Measurements from ENCODE around the gene QRICH1.

The QRICH1 gene

DNA sequence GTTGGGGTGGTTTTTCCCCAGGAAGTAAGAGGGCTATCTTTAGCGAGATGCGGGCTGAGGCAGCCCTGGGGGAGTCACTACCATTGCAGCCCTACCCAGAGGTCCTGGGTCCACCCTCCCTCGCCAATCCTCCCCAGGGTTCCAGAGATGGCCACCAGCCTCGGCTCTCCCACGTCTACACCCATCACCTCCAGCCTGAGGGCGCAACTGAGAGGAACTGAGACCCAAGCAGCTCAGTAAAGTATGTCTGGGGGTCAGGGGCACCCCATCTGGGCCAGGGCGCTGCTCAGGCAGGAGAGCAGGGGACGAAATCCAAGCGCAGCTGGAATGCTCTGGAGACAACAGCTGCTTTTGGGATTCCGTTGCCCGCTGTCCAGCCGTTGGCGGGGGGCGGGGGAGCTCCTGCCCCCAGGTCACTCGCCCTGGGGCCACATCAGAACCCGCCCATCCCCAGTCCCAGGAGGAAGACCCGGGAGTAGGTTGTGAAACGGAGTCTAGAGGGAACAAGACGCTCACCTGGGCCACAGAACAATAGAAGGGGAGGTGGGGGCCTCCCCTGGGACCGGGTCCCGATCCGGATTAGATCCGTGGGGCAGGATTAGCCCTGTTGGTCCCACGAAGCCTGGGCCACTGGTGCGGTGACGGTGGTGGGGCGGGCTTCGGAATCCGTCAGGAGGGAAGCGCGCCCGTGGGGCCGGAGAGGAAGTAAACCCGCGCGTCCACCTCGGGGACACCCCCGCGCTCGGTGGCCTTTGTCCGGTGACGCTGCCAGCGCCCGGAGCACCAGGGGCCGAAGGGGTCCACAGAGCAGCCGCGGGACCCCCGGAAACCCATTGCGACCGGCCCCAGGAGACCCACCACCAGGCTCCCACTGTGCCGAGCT is 73.3 kb downstream of the QRICH1 start:
- Histone ChIP-seq H3K4me3 (ENCODE audit: low read depth, low read length) (peak overlapping the region; percentile 74), H2AK5ac (ENCODE audit: low read length) (peak overlapping the region; percentile 70), H3K27ac (ENCODE audit: low read depth, low read length) (peak overlapping the region; percentile 49), H2BK5ac (ENCODE audit: low read depth, low read length, poor library complexity) (peak overlapping the region; percentile 60), H4K8ac (ENCODE audit: low read depth, low read length) (peak overlapping the region; percentile 60), H2BK120ac (ENCODE audit: insufficient read depth, low read length, poor library complexity) (peak overlapping the region; percentile 39), H3K79me1 (ENCODE audit: low read length) (peaks cover 27% of the 10 kb centered on the region), H3K36me3 (ENCODE audit: control insufficient read depth in 1 of 2, insufficient read depth in 2 of 2, low read length in 2 of 2) (peaks cover 33 to 45% of the 10 kb centered on the region in 2 experiments), H3K4ac (ENCODE audit: low read depth, low read length) (peak overlapping the region; percentile 37), H3K4me1 (ENCODE audit: control insufficient read depth in 1 of 2, insufficient read depth in 2 of 2, low read length in 2 of 2) (peaks cover 14 to 24% of the 10 kb centered on the region in 2 experiments), H3K79me2 (ENCODE audit: control insufficient read depth, insufficient read depth, low read length, poor library complexity) (peaks cover 21% of the 10 kb centered on the region), H2BK12ac (ENCODE audit: low read length) (peak overlapping the region; percentile 6), H3K14ac (ENCODE audit: low read length) (peak overlapping the region; percentile 86), H3K4me2 (ENCODE audit: low read length) (peak overlapping the region; percentile 78), H3K9me3 (ENCODE audit: insufficient read depth, low read depth, low read length) (peaks cover 3% of the 10 kb centered on the region), H3K9ac (ENCODE audit: low read length) (peak overlapping the region; percentile 90), H3K23ac (ENCODE audit: low read length) (peak overlapping the region; percentile 35), H3K18ac (ENCODE audit: low read length) (peak overlapping the region; percentile 76), H4K91ac (ENCODE audit: low read depth, low read length) (peak overlapping the region; percentile 90), H3K27me3 (ENCODE audit: insufficient read depth, low read length) (no peaks in the 10 kb centered on the region), H4K12ac (ENCODE audit: low read depth, low read length) (peak overlapping the region; percentile 76), H2AFZ (ENCODE audit: insufficient read depth, low read length, poor library complexity) (peak overlapping the region; percentile 26)
- no CpG with 5 or more reads among the region's 51 CpGs for WGBS (ENCODE audit: extremely low coverage, insufficient coverage, insufficient read length)
- DNase-seq: peak; percentile 48 to 65

GRCh38 chr3:49019941-49020329 is 73.9 kb downstream of the QRICH1 start:
- H2AK5ac ChIP-seq (ENCODE audit: low read length): no peak overlapping the region
- H2BK5ac ChIP-seq (ENCODE audit: low read depth, low read length, poor library complexity): no peak overlapping the region
- H3K9ac ChIP-seq (ENCODE audit: low read length): peak overlapping the region; percentile 90
- peaks cover 27% of the 10 kb centered on the region for H3K79me1 ChIP-seq (ENCODE audit: low read length)
- H3K23ac ChIP-seq (ENCODE audit: low read length): no peak overlapping the region
- H3K4me3 ChIP-seq (ENCODE audit: low read depth, low read length): peak overlapping the region; percentile 74
- H3K4ac ChIP-seq (ENCODE audit: low read depth, low read length): peak overlapping the region; percentile 37
- no peak overlapping the region for H2BK12ac ChIP-seq (ENCODE audit: low read length)
- no peak overlapping the region for H4K91ac ChIP-seq (ENCODE audit: low read depth, low read length)
- no peak overlapping the region for H2BK120ac ChIP-seq (ENCODE audit: insufficient read depth, low read length, poor library complexity)
- no peak overlapping the region for H3K27ac ChIP-seq (ENCODE audit: low read depth, low read length)
- H3K4me2 ChIP-seq (ENCODE audit: low read length): peak overlapping the region; percentile 78
- peaks cover 3% of the 10 kb centered on the region for H3K9me3 ChIP-seq (ENCODE audit: insufficient read depth, low read depth, low read length)
- no peak overlapping the region for H4K12ac ChIP-seq (ENCODE audit: low read depth, low read length)
- H3K18ac ChIP-seq (ENCODE audit: low read length): no peak overlapping the region
- no peak overlapping the region for H3K14ac ChIP-seq (ENCODE audit: low read length)
- H4K8ac ChIP-seq (ENCODE audit: low read depth, low read length): no peak overlapping the region
- peaks cover 21% of the 10 kb centered on the region for H3K79me2 ChIP-seq (ENCODE audit: control insufficient read depth, insufficient read depth, low read length, poor library complexity)
- no peak overlapping the region for H2AFZ ChIP-seq (ENCODE audit: insufficient read depth, low read length, poor library complexity)
- peak in 1 of 2 donors; percentile 31 for DNase-seq
- H3K4me1 ChIP-seq (ENCODE audit: control insufficient read depth in 1 of 2, insufficient read depth in 2 of 2, low read length in 2 of 2): peaks cover 14 to 24% of the 10 kb centered on the region in 2 experiments
- H3K27me3 ChIP-seq (ENCODE audit: insufficient read depth, low read length): no peaks in the 10 kb centered on the region
- WGBS (ENCODE audit: extremely low coverage, insufficient coverage, insufficient read length): no CpG with 5 or more reads among the region's 12 CpGs
- peaks cover 33 to 45% of the 10 kb centered on the region in 2 experiments for H3K36me3 ChIP-seq (ENCODE audit: control insufficient read depth in 1 of 2, insufficient read depth in 2 of 2, low read length in 2 of 2)

GRCh38 chr3:49018707-49019006 is 75.2 kb downstream of the QRICH1 start:
- no CpG with 5 or more reads among the region's 18 CpGs for WGBS (ENCODE audit: extremely low coverage, insufficient coverage, insufficient read length)

DNA sequence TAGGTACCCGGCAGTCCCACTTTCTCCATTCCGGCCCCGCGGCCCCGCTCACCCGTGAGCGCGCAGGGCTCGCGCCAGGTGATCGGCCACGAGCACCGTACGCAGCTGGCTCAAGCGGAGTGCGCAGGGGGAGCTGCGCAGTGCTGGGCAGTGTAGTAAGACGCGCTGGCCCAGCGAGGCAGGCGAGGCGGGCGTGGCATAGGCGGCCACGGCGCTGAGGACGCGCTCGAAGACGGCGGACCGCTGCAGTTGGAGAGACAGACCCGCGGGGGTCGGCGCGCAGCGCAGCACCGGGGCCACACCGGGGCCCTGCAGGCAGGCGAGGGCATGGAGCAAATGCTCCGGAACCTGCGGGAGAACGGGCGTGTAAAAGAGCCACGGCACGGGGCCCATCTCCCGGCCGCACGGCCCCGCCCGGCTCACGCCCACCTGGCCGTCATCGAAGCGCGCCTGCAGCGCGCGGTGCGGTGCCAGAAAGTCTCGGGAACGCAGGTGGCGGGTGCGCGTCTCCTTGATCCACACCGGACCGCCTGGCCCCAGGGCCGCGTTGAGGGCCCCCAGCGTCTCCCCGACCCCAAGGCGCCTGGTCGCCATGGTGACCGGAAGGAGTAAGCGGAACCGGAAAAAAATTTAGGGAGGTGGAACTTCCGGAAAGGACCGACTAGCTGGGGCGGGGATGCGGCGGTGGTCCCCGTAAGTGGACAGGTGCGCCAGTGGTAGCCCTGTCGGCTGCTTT is 75.7 kb downstream of the QRICH1 start, which contains the start of gene DALRD3:
Gene DALRD3 (minus strand): TSS at position 610 of the 736 bp plus-strand sequence. CDS start 16 bp downstream, at position 594.
- Histone ChIP-seq H3K4ac (ENCODE audit: low read depth, low read length) (peak within 1 kb of the TSS; percentile 48), H3K9me3 (ENCODE audit: insufficient read depth, low read depth, low read length) (peaks cover 2% of the 10 kb centered on the region), H3K27me3 (ENCODE audit: insufficient read depth, low read length) (no peaks in the 10 kb centered on the region), H4K8ac (ENCODE audit: low read depth, low read length) (peak within 1 kb of the TSS; percentile 85), H3K4me2 (ENCODE audit: low read length) (peak within 1 kb of the TSS; percentile 86), H2BK5ac (ENCODE audit: low read depth, low read length, poor library complexity) (peak within 1 kb of the TSS; percentile 29), H3K79me2 (ENCODE audit: control insufficient read depth, insufficient read depth, low read length, poor library complexity) (peaks cover 21% of the 10 kb centered on the region), H3K79me1 (ENCODE audit: low read length) (peaks cover 27% of the 10 kb centered on the region), H3K27ac (ENCODE audit: low read depth, low read length) (peak within 1 kb of the TSS; percentile 59), H2BK120ac (ENCODE audit: insufficient read depth, low read length, poor library complexity) (peak within 1 kb of the TSS; percentile 20), H3K4me1 (ENCODE audit: control insufficient read depth in 1 of 2, insufficient read depth in 2 of 2, low read length in 2 of 2) (peaks cover 14 to 24% of the 10 kb centered on the region in 2 experiments), H2AK5ac (ENCODE audit: low read length) (peak within 1 kb of the TSS; percentile 9), H2AFZ (ENCODE audit: insufficient read depth, low read length, poor library complexity) (peak within 1 kb of the TSS; percentile 83), H3K9ac (ENCODE audit: low read length) (peak within 1 kb of the TSS; percentile 67), H4K91ac (ENCODE audit: low read depth, low read length) (peak within 1 kb of the TSS; percentile 67), H3K36me3 (ENCODE audit: control insufficient read depth in 1 of 2, insufficient read depth in 2 of 2, low read length in 2 of 2) (peaks cover 38 to 46% of the 10 kb centered on the region in 2 experiments), H3K4me3 (ENCODE audit: low read depth, low read length) (peak within 1 kb of the TSS; percentile 88), H3K14ac (ENCODE audit: low read length) (peak within 1 kb of the TSS; percentile 62), H3K18ac (ENCODE audit: low read length) (peak within 1 kb of the TSS; percentile 34), H4K12ac (ENCODE audit: low read depth, low read length) (peak within 1 kb of the TSS; percentile 67), H2BK12ac (ENCODE audit: low read length) (no peak within 1 kb of the TSS), H3K23ac (ENCODE audit: low read length) (no peak within 1 kb of the TSS)
- peak; percentile 71 to 74 for DNase-seq
- WGBS (ENCODE audit: extremely low coverage, insufficient coverage, insufficient read length): no CpG with 5 or more reads among the region's 85 CpGs

More at GRCh38 chr3:49018707-49019006, 75.2 kb downstream of the QRICH1 start:
- DNase-seq: peak in 1 of 2 donors; percentile 40
- Histone ChIP-seq H2BK5ac (ENCODE audit: low read depth, low read length, poor library complexity) (no peak overlapping the region), H3K4ac (ENCODE audit: low read depth, low read length) (peak overlapping the region; percentile 48), H3K79me2 (ENCODE audit: control insufficient read depth, insufficient read depth, low read length, poor library complexity) (peaks cover 21% of the 10 kb centered on the region), H3K9ac (ENCODE audit: low read length) (no peak overlapping the region), H4K91ac (ENCODE audit: low read depth, low read length) (peak overlapping the region; percentile 43), H3K9me3 (ENCODE audit: insufficient read depth, low read depth, low read length) (peaks cover 2% of the 10 kb centered on the region), H2AFZ (ENCODE audit: insufficient read depth, low read length, poor library complexity) (peak overlapping the region; percentile 83), H3K4me1 (ENCODE audit: control insufficient read depth in 1 of 2, insufficient read depth in 2 of 2, low read length in 2 of 2) (peaks cover 14 to 24% of the 10 kb centered on the region in 2 experiments), H3K18ac (ENCODE audit: low read length) (no peak overlapping the region), H3K79me1 (ENCODE audit: low read length) (peaks cover 27% of the 10 kb centered on the region), H2AK5ac (ENCODE audit: low read length) (no peak overlapping the region), H3K4me2 (ENCODE audit: low read length) (peak overlapping the region; percentile 86), H3K23ac (ENCODE audit: low read length) (no peak overlapping the region), H3K36me3 (ENCODE audit: control insufficient read depth in 1 of 2, insufficient read depth in 2 of 2, low read length in 2 of 2) (peaks cover 33 to 45% of the 10 kb centered on the region in 2 experiments), H3K14ac (ENCODE audit: low read length) (no peak overlapping the region), H3K27ac (ENCODE audit: low read depth, low read length) (peak overlapping the region; percentile 26), H3K27me3 (ENCODE audit: insufficient read depth, low read length) (no peaks in the 10 kb centered on the region), H2BK120ac (ENCODE audit: insufficient read depth, low read length, poor library complexity) (no peak overlapping the region), H4K8ac (ENCODE audit: low read depth, low read length) (peak overlapping the region; percentile 85), H4K12ac (ENCODE audit: low read depth, low read length) (peak overlapping the region; percentile 67), H3K4me3 (ENCODE audit: low read depth, low read length) (peak overlapping the region; percentile 88), H2BK12ac (ENCODE audit: low read length) (no peak overlapping the region)
